MM.1S (cell line): ENCODE results near the gene ARCN1.

Source experiments
- CTCF ChIP-seq: fragments of 300-600 bp; sonication (generic); IDR thresholded peaks from 2 replicates; pipeline ENCODE4 v1.5.1; 2016; ENCODE audit warnings: antibody characterized with exemption, low read length, mixed read lengths
- EZH2 ChIP-seq: fragments of 300-600 bp; sonication (generic); optimal IDR thresholded peaks from 2 replicates; pipeline ENCODE3; 2017; ENCODE audit warnings: low read depth, mild to moderate bottlenecking, antibody characterized with exemption, low read length, mixed read lengths

DNA sequence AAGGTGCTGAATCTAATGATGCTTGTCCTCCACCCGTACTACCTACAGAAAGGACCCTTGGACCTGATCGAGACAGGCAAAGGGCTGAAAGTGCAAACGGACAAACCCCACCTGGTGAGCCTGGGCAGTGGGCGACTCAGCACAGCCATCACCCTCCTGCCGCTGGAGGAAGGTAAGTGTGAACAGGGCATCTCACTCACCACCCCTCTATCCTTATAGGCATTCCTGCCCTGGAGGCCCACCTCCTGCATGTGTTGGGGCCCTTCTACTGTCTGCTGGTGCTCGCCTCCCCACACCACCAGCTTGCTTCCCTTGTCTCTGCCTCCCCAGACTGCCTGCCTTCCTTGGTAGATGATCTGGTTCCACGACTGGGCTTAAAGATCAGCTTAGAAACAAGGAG is 42.3 kb downstream of the ARCN1 start:
- TF ChIP-seq CTCF = no peak
- TF ChIP-seq EZH2 = no peak
